ENCODE results near the gene SMIM29.

DNA sequence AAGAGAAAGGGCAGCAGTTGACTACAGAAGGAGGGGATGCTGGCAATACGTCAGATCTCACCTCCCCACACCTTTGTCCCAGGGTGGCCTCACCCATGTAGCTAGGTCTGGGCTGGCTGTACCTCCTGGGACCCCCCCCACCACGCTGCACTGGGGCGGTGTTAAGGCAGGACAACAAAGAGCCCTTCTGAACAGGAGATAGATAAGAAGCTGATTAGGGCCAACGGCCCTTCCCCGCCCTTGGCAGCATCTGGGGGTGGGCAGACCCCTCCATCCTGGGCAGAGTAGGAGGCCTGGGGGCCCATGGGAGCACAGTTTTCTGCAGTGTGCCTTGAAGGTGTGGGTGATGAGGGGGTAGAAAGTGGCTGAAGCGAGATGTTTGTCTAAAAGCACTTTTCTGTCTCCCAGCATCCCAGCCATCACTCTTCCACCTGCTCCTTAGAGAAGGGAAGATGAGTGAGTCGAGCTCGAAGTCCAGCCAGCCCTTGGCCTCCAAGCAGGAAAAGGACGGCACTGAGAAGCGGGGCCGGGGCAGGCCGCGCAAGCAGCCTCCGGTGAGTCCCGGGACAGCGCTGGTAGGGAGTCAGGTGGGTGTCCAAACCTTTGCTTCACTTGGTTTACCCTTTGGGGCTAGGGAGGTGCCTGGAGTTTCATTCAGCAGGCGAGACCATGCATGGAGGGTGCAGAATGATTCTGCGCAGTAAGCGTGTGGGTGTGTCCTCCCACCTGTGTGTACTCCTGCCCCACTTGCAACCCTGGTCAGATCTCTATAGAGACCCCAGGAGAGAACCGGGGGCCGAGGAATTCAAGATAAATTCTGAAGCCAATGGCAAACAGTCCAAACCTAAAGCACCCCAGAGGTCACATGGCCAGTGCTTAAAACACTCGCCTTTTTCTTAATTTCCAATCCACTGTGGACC, 8.2 kb downstream of the SMIM29 start:
- no peak for TF ChIP-seq CTCF (IDR thresholded peaks at IDR 0.05; ENCODE audit: poor library complexity)
- TF ChIP-seq EZH2 (IDR thresholded peaks at IDR 0.05; ENCODE audit: borderline replicate concordance), result no peak
